HG03521 (cell line): Measurements from ENCODE around the gene STMND1.

Source experiments
- ATAC-seq: cut with Tn5 transposase; IDR thresholded peaks from one replicate; pipeline ENCODE4 v1.9.1; 2021; ENCODE audit warnings: mild to moderate bottlenecking, moderate library complexity; ENCODE audit not compliant: unreplicated experiment

STMND1 gene

DNA sequence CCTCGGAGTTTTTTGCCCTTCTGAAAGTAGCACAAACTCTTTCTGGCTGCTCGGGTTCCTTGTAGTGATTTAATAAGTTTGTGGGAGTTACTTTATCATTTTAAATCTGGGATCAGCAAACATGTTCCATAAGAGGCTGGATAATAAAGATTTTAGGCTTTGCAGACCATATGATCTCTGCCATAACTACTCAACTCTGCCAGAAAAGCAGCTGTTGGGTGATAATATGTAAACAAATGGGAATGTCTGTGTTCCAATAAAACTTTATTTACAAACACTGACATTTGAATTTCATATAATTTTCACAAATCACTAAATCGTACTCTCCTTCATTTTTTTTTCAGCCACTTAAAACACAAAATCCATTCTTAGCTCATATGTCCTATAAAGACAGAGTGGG lies 3.9 kb upstream of the STMND1 start:
- ATAC-seq, result no peak

DNA sequence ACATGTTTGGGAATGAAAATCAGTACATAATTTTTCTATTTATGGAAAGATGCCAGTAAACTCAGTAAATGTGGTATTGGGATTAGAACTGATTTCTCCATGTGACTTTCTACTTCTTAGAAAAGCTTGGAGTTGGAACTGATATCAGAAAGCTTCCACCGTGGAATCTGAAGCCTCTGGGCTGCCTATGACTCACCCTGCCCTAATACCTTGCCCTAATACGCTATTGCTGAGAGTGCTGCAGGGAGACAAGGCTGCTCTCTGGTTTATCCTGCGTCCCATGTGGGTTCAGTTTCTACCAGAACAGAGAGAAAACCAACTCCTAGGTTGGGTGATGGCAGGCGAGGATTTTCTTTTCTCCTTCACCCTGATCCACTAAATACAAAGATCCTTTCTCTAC lies 3.3 kb upstream of the STMND1 start:
- ATAC-seq, result no peak

DNA sequence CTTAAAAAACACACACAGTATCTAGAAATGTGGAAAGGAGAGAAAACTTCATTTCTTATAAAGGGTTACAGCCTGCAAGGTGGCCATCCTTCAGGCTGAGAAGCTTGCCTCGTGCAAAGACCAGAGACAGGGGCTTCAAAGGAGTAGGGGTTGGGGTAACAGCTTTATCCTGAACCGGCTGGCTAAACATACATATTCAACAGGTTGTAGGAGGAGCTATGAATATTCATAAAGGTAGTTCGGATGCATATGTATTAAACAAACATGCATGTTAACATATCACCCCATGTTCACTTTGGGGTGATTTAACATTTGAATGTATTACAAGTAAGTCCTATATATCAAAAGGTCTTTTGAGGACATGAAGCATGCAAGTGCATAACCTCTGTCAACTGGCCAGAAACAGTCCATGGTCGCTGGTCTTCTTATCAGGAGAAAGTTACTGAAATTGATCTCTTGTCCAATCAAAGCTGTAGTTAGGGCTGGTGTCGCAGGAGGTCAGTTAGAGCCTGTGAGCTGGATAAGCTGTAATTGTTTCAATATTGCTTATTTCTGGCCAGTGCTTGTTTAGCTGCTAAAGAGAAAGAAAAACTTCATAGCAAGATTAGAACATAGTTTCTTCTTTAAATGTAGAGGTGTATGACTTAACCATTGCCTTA lies 2.3 kb upstream of the STMND1 start:
- no peak for ATAC-seq

DNA sequence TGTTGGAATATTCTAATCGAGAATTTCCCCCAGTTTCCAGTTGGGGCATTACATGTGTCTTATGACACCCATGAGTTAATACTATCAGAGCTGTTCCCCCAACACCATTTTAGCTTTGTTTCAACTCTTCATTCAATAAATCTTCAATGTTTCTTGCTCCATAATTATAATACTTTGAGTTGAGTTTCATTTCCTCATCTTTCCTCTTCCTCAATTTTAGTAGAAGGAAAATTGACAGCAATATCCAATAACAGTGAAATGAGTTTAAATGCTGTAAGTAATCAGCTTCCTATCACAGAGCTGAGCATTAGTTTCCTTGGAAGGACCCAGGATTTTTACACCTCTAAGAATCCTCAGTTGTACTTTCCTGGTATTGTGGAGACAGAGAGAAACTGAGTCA lies 1.0 kb upstream of the STMND1 start:
- ATAC-seq, result no peak

DNA sequence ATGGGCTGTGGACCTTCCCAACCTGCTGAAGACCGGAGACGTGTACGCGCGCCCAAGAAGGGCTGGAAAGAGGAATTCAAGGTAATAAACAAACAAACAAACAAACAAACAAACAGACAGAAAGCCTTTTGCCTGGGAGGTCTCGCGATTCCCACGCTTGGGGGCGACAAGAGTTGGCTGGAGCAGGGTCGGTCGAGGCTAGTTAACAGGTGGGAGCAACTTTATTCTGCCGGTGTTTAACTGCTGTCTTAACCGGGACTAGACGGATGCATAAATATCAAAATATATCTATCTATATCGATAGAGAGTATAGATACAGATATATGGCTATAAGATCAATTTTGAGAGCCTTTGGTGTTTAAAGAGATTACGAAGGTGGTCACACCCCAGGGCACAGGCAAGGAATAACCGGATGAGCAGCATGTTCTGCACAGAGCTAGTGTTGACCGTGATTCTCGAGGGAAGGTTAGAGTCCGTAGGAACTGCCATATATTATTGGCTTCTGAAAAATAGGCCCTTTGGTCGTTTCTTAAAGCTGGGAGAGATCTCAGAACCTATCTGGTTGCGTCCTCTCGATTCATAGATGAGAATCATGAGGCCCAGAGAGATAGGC lies 514 bp downstream of the STMND1 start:
- ATAC-seq, result no peak

DNA sequence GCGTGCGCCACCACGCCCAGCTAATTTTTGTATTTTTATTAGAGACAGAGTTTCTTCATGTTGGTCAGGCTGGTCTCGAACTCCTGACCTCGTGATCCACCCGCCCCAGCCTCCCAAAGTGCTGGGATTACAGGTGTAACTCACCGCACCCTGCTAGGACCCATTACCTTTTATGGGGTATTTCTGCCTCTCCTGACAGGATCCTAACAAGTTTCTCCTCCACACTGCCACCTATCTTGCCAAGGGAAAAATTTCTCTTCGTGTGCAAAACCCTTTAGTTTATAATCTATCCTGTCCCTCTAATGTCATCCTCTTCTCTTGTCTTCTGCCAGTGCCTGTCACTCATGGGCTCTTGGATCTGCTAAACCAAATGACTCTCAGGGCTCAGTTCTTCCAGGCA lies 1.9 kb downstream of the STMND1 start:
- no peak for ATAC-seq

DNA sequence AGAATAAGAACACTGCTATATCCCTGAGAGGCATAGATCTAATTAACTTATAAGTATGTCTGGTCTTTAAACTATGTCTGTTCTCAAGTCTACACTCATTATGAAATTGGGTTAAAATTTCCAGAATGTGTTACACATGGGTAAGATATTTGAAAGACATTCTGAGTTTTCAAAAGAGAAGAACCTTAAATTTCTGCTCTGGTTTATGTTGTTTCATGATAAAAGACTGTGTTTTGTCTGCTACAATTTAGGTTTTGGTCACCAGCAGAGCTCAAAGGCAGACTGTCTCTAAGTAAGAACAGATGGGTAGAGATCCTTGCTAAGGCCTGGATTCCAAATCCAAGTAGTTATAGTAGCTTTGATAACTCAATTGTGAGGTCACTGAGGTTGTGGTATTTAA lies 6.0 kb downstream of the STMND1 start:
- ATAC-seq, result no peak

DNA sequence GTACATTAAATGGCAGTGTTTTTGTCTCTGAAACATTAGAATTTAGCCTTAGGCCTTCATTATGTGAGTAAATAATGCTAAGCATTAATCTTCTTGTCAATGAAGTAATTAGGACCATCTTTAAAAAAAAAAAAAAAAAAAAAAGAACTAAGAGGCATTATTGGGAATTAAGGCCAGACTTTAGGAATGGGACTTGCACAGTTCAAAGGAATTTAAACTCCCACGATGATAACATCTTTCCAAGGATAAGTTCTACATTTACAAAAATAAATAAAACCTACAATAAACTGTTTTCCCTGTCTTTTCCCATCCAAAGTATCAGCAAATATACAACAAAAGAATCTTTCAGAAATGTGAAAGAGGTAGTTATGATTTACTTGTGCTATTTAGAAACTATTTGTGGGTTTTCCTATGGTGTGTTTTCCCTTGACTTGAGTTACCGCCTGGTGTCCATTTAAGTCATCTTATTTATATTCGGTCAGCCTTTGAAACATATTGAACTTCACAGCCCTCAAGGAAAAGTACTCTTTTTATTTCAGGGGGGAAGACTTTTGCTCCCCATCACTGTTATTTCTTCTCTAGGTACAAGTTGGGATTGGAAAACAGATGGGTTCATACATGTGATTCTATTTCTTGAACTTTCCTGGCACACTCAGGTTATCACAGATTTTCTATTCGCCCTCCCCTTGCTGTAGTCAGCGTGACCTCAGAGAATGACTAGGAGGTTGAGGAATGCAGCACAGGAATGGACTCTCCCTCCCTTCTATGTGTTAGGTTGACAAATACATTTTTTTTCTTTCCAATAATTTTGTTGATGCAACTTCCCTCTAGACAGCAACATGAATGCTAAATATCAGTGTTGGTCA lies 13.6 kb downstream of the STMND1 start:
- ATAC-seq, result no peak

DNA sequence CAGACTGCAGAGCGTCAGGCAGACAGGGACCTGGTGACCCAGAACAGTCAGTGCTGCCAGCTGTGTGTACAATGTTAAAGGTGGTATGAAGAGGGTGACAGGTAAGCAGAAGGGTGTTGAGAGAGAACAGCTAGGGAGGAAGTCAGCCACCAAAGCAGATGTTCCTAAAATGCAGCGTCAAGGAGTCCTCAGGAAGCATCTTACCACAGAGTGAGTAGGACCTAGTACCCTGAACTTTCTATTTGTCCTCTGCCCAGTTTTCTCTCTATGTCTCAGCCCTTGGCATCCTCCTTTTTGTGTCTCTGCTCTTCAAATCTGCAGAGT lies 14.2 kb downstream of the STMND1 start:
- no peak for ATAC-seq

DNA sequence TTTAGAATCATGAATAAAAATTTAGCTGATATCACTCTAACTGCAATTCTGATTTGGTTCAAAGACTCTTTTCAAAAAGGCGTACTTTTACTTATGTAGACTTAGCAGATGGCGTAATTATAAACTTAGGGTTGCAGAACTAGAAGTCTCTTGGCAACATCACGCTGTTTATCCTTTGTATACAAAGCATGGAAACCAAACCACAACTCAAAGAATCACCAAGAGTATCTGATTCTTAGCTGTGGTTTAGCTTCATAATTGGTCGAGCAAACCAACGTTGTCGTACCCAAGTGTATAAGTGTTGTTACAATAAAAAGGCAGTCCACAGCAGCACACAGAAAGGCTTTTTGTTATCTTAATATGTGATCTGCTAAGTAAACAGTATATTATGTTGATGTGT lies 18.2 kb downstream of the STMND1 start:
- ATAC-seq, result no peak

DNA sequence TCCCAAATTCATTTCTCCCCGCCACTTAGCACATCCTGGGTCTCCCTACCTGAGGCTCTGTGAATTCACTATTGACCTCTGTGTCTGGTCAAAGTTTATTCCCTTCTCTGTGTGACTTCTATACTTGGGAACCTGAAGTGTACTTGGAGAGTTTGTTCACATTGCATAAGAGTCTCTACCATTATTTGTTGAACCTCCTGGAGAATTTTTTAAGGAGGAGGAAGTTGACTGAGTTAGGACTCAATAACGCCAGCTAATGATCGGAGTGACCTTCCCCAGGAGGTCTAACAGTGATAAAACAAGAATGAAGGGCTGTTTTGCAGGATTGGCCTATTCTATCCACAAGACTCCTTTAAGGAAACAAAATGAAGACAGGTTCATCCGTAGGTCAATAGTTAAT lies 23.6 kb downstream of the STMND1 start:
- ATAC-seq, result no peak

DNA sequence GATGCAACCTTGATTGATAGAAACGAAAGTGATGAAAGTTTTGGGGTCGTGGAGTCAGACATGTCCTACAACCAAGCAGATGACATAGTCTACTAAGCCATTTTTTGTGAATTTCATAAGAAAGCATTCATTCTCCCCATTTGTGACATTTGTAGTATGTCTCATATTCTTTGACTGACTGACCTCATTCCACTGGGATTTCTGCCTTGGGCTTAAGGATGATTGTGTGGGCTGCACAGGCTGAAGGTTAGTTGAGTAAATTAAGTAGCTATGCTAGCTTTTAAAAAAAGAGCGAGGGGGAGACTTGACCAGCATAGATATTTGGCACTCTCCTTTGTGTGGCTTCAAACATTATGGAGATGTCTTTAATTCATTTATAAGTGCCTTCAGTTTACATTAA lies 28.9 kb downstream of the STMND1 start:
- no peak for ATAC-seq

DNA sequence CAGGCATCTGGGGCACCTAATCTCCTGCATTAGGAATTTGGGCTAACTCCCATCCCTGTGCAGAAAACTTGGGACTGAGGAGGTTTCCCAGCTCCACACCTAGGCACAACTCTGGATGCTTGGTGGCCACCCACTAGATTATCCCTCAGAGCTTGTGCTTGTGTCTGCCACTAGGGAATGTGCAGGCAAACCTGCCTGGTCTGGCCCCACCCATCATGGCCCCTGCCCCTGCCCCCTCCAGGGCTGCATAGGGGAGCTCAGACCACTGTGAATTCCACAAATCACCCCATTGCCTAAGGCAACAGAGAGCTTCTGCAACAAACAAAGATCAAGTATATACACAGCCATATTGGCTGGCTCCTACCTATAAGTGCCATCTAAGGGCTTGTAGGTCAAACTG lies 31.1 kb downstream of the STMND1 start:
- ATAC-seq, result no peak

DNA sequence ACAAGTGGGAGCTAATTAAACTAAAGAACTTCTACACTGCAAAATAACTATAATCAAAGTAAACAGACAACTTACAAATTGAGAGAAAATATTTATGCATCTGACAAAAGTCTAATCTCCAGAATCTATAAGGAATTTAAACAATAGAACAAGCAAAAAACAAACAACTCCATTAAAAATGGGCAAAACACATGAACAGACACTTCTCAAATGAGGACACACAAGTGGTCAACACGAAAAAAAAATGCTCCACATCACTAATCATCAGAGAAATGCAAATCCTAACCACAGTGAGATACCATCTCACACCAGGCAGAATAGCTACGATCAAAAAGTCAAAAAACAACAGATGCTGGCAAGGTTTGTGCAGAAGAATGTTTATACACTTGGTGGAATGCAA lies 36.2 kb downstream of the STMND1 start:
- ATAC-seq, result no peak

DNA sequence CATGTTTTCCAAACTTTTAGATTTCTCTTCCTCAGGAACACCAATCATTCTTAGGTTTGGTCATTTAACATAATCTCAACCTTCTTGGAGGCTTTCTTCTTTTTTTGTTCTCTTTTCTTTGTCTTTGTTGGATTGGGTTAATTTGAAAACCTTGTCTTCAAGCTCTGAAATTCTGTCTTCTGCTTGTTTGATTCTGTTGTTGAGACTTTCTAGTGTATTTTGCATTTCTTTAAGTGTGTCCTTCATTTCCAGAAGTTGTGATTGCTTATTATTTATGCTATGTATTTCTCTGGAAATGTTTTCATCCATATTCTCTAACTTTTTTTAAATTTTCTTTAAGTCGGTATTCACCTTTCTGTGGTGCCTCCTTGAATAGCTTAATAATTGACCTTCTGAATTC lies 42.2 kb downstream of the STMND1 start:
- ATAC-seq, result no peak

DNA sequence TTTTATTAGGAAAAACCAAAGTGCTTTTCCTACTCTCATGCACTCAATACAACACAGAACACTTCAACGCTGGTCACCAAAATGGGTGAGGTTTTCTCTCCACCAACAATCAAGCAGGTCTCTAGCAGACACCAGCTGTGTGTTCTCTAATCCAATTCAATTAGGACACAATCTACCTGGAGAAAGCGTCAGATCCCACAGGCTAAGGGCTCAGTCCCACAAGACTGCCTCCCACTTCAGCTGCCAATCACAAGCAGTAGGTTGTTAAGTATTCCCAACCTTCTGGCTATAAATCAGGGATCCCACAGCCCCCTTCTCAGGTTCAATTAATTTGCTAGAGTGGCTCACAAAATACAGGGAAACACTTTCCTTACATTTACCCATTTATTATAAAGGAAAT lies 47.7 kb downstream of the STMND1 start:
- ATAC-seq, result no peak

DNA sequence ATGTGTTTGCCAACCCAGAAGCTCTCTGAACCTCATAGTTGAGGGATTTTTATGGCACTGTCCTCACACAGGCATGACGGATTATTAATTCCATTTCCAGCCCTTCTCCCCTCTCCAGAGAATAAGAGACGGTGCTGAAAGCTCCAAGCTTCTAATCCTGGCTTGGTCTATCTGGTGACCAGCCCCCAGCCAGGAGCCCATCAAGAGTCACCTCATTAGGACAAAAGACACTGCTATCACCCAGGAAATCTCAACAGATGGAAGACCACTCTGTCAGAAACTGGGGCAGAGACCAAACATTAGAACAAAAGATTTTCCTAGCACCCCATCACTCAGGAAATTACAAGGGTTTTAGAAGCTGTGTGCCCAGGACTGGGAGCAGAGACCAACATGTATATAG lies 48.2 kb downstream of the STMND1 start:
- ATAC-seq, result no peak

DNA sequence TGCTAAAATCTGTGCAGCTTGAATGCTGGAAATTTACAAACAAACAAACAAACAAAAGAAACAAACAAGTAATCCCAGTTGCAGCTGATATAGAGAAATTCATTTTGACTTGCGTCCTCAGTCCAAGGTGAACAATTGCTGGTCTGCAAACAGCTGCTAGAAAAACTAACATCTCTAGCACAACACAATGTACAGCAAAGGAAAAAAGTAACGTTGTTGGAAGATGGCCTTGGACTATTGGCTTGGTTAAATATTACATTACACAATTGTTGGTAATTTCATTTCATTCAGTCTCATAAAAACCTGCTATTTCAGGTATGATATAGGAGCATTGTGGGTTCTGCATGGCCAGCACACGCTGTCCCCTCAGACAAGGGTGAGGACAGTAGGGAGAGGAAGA lies 50.0 kb downstream of the STMND1 start:
- no peak for ATAC-seq

DNA sequence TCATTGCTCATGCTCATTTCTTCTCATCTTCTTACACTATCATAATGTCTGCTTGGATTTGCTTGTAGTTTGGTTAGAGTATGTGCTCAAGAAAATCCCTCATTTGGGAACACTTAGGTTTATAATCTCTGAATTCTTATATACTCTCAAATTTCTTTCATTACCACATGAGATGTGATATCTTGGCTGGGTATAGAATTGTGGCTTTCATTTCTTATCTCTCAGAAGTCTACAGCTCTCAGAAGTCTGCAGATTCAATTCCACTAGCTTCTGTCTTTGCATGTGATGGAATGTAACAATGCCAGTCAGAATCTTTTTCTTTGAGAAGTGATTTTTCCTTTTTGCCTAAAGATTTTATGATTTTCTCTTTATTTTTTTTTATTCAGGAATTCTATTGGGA lies 50.9 kb downstream of the STMND1 start:
- ATAC-seq, result no peak

DNA sequence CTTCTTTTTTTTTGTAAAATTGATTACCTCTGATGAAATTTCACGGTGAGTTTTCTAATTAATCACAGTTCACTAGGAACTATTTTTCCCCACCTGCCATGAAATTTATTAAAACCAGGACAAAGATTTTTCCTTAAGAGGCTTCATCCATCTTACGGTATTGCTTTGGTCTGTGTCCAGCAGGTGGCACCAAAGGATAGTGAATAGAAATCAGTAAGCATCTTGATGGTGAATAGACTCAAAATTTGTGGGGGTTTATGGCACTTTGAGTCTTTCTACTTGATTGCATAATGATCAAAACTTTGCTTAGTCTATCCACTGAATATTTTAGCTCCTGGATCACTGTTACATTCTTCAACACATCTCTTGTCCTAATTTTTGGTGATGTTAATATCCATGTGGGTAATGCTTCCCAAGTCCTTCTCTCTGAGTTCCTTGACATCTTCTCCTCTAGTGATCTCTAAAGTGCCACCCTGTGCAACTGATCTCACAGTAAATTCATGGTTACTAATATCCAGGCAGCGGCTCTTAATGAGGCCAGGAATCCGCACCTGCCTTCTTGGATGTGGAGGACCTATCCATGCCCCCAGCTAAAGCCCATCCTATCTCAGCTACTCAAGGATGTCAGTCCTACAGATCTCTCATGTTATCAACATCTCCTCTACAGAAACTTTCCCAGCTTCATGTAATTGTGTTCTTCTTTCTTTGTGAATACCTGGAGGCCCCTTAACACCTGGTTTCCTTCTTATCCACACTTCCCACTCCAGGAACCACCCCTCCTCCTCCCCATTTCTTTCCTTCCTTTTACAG lies 54.5 kb downstream of the STMND1 start:
- ATAC-seq, result no peak

DNA sequence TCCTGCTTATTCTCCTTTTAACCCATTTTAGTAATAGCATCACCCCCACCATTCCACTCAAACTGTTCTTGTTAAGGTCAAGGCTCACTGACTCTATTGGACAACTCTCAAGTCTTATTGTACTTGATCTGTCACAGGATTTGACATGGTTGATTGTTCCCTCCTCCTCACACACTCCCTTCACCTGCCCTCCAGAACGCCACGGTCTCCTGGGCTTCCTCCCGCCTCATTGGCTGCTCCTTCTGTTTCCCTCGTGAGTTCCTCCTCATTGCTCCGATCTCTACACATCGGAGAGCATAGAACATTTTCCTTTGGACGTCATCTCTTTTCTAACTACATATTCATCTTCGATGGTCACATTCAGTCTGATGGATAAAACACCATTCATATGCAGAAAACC lies 55.1 kb downstream of the STMND1 start:
- ATAC-seq, result no peak

DNA sequence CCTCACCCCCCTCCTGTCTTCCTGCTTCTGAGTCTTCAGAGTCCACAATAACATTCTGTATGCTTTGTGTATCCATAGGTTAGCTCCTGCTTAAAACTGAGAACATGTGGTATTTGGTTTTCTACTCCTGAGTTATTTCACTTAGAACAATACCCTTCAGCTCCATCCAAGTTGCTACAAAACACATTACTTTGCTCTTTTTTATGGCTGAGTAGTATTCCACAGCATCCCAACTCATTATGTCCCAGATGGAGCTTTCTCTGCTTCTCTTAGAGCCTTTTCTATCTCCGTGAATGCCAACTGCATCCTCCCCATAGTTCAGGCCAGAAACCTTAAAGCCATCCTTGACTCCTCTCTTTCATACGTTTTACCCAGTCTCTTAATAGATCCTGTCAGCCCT lies 55.8 kb downstream of the STMND1 start:
- no peak for ATAC-seq
